OCI-LY3 (cell line): ENCODE results near the gene CNTNAP4.

Experiments
- CTCF ChIP-seq: fragments of 200-600, 300-600 bp; sonication (generic); IDR thresholded peaks from 2 replicates; pipeline ENCODE4 v1.5.1; 2014; ENCODE audit warnings: antibody characterized with exemption, low read length, low read depth
- EZH2phosphoT487 ChIP-seq: fragments of 200-600 bp; shearing (Covaris generic); IDR thresholded peaks from 2 replicates; pipeline ENCODE4 v1.6.1; 2018; ENCODE audit warnings: antibody characterized with exemption, mixed run types, low read depth

- TF ChIP-seq CTCF, result no peak
- no peak for TF ChIP-seq EZH2phosphoT487
Observed at GRCh38 chr16:76446251-76446650, 169.1 kb downstream of the CNTNAP4 start.
